PC-3 (cell line): ENCODE data around the gene HIVEP3. TPM values are rescaled to one million over a fixed set of nuclear protein-coding genes. Genes with fewer than 3 reads are reported as not detected.

Source experiments
- ATAC-seq: fragments of 200-7000 bp; cut with Tn5 transposase; 2 replicates; pipeline ENCODE4 v1.9.1; 2020; ENCODE audit warnings: mild to moderate bottlenecking, moderate library complexity
- BruUV-seq: library from RNA; stranded (reverse); fragments of 400-500 nt; replicated peaks from 2 replicates; lab custom pipeline; 2021; lab: Mats Ljungman, UMichigan
- CTCF ChIA-PET: fragments of 300-600 bp; sonication (Branson Sonifier 250); formaldehyde crosslinking; loops from one replicate; lab custom pipeline; 2022; ENCODE audit warnings: antibody characterized with exemption; lab: Charles Lee
- POLR2A ChIA-PET: fragments of 300-600 bp; sonication (Branson Sonifier 250); formaldehyde crosslinking; loops from one replicate; lab custom pipeline; 2022; ENCODE audit warnings: antibody characterized with exemption; ENCODE audit not compliant: unreplicated experiment; lab: Charles Lee
- DNase-seq: peaks from one replicate; pipeline ENCODE4 v3.0.0-alpha.2; 2015
- H2AFZ ChIP-seq: fragments of 300-600 bp; sonication (generic); 2 replicates; pipeline ENCODE4 v1.6.0; 2016; ENCODE audit warnings: antibody characterized with exemption, low read length
- H3F3A ChIP-seq: fragments of 300-600 bp; sonication (generic); one replicate; pipeline ENCODE4 v1.6.0; 2017; ENCODE audit warnings: antibody characterized with exemption, low read length, control low read depth, mild to moderate bottlenecking; ENCODE audit not compliant: unreplicated experiment
- H3K27ac ChIP-seq: fragments of 300-600 bp; sonication (generic); 2 replicates; pipeline ENCODE4 v1.5.1; 2016; ENCODE audit warnings: mild to moderate bottlenecking, low read length
- H3K27me3 ChIP-seq: fragments of 300-600 bp; sonication (generic); 2 replicates; pipeline ENCODE4 v1.6.1; 2016; ENCODE audit warnings: low read length, mixed read lengths
- H3K36me3 ChIP-seq: fragments of 300-600 bp; sonication (generic); 2 replicates; pipeline ENCODE4 v1.6.1; 2016; ENCODE audit warnings: low read depth, mixed run types, low read length, mixed read lengths
- H3K4me1 ChIP-seq: fragments of 300-600 bp; sonication (generic); 2 replicates; pipeline ENCODE4 v1.5.1; 2016; ENCODE audit warnings: low read length; ENCODE audit not compliant: insufficient read depth
- H3K4me2 ChIP-seq: fragments of 300-600 bp; sonication (generic); 2 replicates; pipeline ENCODE4 v1.6.0; 2016; ENCODE audit warnings: low read length
- H3K4me3 ChIP-seq: fragments of 300-600 bp; sonication (generic); 2 replicates; pipeline ENCODE4 v1.5.1; 2016; ENCODE audit warnings: mild to moderate bottlenecking, low read length, mixed read lengths
- H3K79me2 ChIP-seq: fragments of 300-600 bp; sonication (generic); 2 replicates; pipeline ENCODE4 v1.6.1; 2017; ENCODE audit warnings: low read length, mixed read lengths
- H3K9ac ChIP-seq: fragments of 300-600 bp; sonication (generic); 2 replicates; pipeline ENCODE4 v1.6.0; 2016; ENCODE audit warnings: mild to moderate bottlenecking, low read length
- H3K9me2 ChIP-seq: fragments of 300-600 bp; sonication (generic); replicated peaks from 2 replicates; pipeline ENCODE4 v1.6.1; 2016; ENCODE audit warnings: mixed run types, low read length, mixed read lengths
- H3K9me3 ChIP-seq: fragments of 300-600 bp; sonication (generic); 2 replicates; pipeline ENCODE4 v1.6.1; 2016; ENCODE audit warnings: low read length, mixed read lengths
- H4K20me1 ChIP-seq: fragments of 300-600 bp; sonication (generic); 2 replicates; pipeline ENCODE4 v1.6.1; 2016; ENCODE audit warnings: low read length, mixed read lengths
- CTCF ChIP-seq: fragments of 300-600 bp; sonication (generic); conservative IDR thresholded peaks from 2 replicates; pipeline ENCODE4 v1.5.1; 2017; ENCODE audit warnings: antibody characterized with exemption, low read depth, mild to moderate bottlenecking, low read length
- EZH2 ChIP-seq: fragments of 300-600 bp; sonication (generic); IDR thresholded peaks from one replicate; pipeline ENCODE4 v1.6.1; 2017; ENCODE audit warnings: antibody characterized with exemption, mild to moderate bottlenecking, low read length; ENCODE audit not compliant: unreplicated experiment
- EZH2phosphoT487 ChIP-seq: fragments of 300-600 bp; sonication (generic); IDR thresholded peaks from 2 replicates; pipeline ENCODE4 v1.6.1; 2018; ENCODE audit warnings: mild to moderate bottlenecking, antibody characterized with exemption, low read length, borderline replicate concordance
- intact Hi-C: fragments of 100-400 bp; cut with micrococcal nuclease; formaldehyde crosslinking; loops from 2 replicates; pipeline ENCODE4 v1.9.0; 2023
- total RNA-seq: library from RNA; depleted of rRNA; stranded (reverse); fragments of >200 nt; gene quantifications from 2 replicates; pipeline ENCODE4 v1.2.3, GENCODE V29; 2014

Gene HIVEP3
- total RNA-seq, 1 experiment from 2014 or later = 9.8 TPM

GRCh38 chr1:41504114-41505035, 414.3 kb downstream of the HIVEP3 start:
- no peak overlapping the region for H3K4me2 ChIP-seq
- H3K27ac ChIP-seq = no peak overlapping the region
- no peak overlapping the region for H3K9ac ChIP-seq
- TF ChIP-seq EZH2phosphoT487 (no peak), EZH2 (no peak), CTCF (no peak)
- peaks cover 31% of the 10 kb centered on the region for H3K4me1 ChIP-seq
- H3K9me2 ChIP-seq = no peaks in the 10 kb centered on the region
- no peak for ATAC-seq
- no peaks in the 10 kb centered on the region for H3K79me2 ChIP-seq
- BruUV-seq = no TSS peak
- intact Hi-C loops = no loop called here
- H3K9me3 ChIP-seq = no peaks in the 10 kb centered on the region
- no peaks in the 10 kb centered on the region for H3K36me3 ChIP-seq
- H3K27me3 ChIP-seq = no peaks in the 10 kb centered on the region
- no peak overlapping the region for H2AFZ ChIP-seq
- DNase-seq = peak; percentile 61
- ChIA-PET POLR2A (no interaction called here), CTCF (no interaction called here)
- no peaks in the 10 kb centered on the region for H4K20me1 ChIP-seq
- no peak overlapping the region for H3K4me3 ChIP-seq
- no peaks in the 10 kb centered on the region for H3F3A ChIP-seq

GRCh38 chr1:41503538-41504113, 415.1 kb downstream of the HIVEP3 start:
- no TSS peak for BruUV-seq
- H2AFZ ChIP-seq = no peak overlapping the region
- H3K9ac ChIP-seq = no peak overlapping the region
- CTCF ChIA-PET = no interaction called here
- no peaks in the 10 kb centered on the region for H3K27me3 ChIP-seq
- intact Hi-C loops = no loop called here
- no peaks in the 10 kb centered on the region for H3F3A ChIP-seq
- H3K79me2 ChIP-seq = no peaks in the 10 kb centered on the region
- H3K9me3 ChIP-seq = no peaks in the 10 kb centered on the region
- no peaks in the 10 kb centered on the region for H3K36me3 ChIP-seq
- H3K4me3 ChIP-seq = no peak overlapping the region
- peak; percentile 49 for TF ChIP-seq CTCF
- TF ChIP-seq EZH2phosphoT487 = no peak
- POLR2A ChIA-PET = no interaction called here
- H3K27ac ChIP-seq = no peak overlapping the region
- H3K4me2 ChIP-seq = no peak overlapping the region
- peaks cover 39% of the 10 kb centered on the region for H3K4me1 ChIP-seq
- ATAC-seq = no peak
- DNase-seq = no peak
- H4K20me1 ChIP-seq = no peaks in the 10 kb centered on the region
- no peaks in the 10 kb centered on the region for H3K9me2 ChIP-seq

GRCh38 chr1:41502912-41503311, 415.8 kb downstream of the HIVEP3 start:
- H3K4me1 ChIP-seq = peaks cover 45% of the 10 kb centered on the region
- H3K27me3 ChIP-seq = no peaks in the 10 kb centered on the region
- POLR2A ChIA-PET = no interaction called here
- H3K9ac ChIP-seq = no peak overlapping the region
- CTCF ChIA-PET = no interaction called here
- TF ChIP-seq EZH2 (no peak), CTCF (no peak), EZH2phosphoT487 (no peak)
- H3F3A ChIP-seq = no peaks in the 10 kb centered on the region
- no peak overlapping the region for H3K27ac ChIP-seq
- no peaks in the 10 kb centered on the region for H3K36me3 ChIP-seq
- intact Hi-C loops = no loop called here
- DNase-seq = no peak
- H2AFZ ChIP-seq = no peak overlapping the region
- no peaks in the 10 kb centered on the region for H4K20me1 ChIP-seq
- ATAC-seq = no peak
- H3K79me2 ChIP-seq = no peaks in the 10 kb centered on the region
- no peak overlapping the region for H3K4me3 ChIP-seq
- no TSS peak for BruUV-seq
- no peaks in the 10 kb centered on the region for H3K9me2 ChIP-seq
- H3K4me2 ChIP-seq = no peak overlapping the region
- H3K9me3 ChIP-seq = no peaks in the 10 kb centered on the region
